Measurements from ENCODE around the gene G2E3. TPM values are rescaled to one million over a fixed set of nuclear protein-coding genes. Genes with fewer than 3 reads are reported as not detected.
"Not testable (repeated sequence)": the region's sequence is repeated elsewhere in the genome, so short reads cannot be mapped to it uniquely, and the experiment has no call there.

G2E3 gene
- total and polyA plus RNA-seq, 2 of the 4 experiments (the other 2 are of a cell fraction): 9.6 to 19.4 TPM

DNA sequence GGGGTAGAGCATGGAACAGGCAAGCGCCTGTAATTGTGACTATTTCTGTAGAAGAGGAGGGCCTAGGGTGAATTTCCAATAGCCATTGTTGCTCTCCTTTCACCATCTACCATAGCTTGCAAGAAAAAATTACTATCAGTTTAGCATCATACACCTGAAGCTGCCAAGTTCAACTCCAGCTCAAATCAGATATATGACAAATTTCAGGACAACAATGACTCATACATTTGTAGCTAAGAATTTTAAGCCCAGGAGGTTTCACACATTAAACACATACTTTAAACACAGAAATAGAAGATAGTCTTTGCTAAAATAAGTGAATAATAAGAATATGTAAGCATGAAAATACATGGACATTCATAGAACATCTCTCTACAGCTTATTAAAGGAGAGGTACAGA is 17.6 kb upstream of the G2E3 start:
- H3K36me3 ChIP-seq (ENCODE audit: control insufficient read depth, insufficient read depth, low read length): no peaks in the 10 kb centered on the region
- no peaks in the 10 kb centered on the region for H3K4me1 ChIP-seq (ENCODE audit: control insufficient read depth, insufficient read depth, low read length)
- intact Hi-C loops (cut with micrococcal nuclease): no loop called here
- no peak overlapping the region for H2BK20ac ChIP-seq (ENCODE audit: low read depth, low read length)
- no peak overlapping the region for H4K8ac ChIP-seq (ENCODE audit: low read depth in 2 of 2, low read length in 2 of 2)
- no peak overlapping the region for H2BK120ac ChIP-seq (ENCODE audit: low read depth, low read length)
- H3K79me1 ChIP-seq (ENCODE audit: low read depth in 1 of 2, low read length in 2 of 2): no peaks in the 10 kb centered on the region
- no peak overlapping the region for H3K4me2 ChIP-seq (ENCODE audit: low read depth, low read length)
- peaks cover under 1% of the 10 kb centered on the region; the same call in 1 of the 2 replicates for H3K9me3 ChIP-seq (ENCODE audit: control insufficient read depth, insufficient read depth, low read length)
- no peak overlapping the region for H3K56ac ChIP-seq (ENCODE audit: extremely low read depth, insufficient read depth, low read length)
- H4K91ac ChIP-seq (ENCODE audit: insufficient read depth, low read depth, low read length): no peak overlapping the region
- H3K27me3 ChIP-seq (ENCODE audit: control insufficient read depth, insufficient read depth, low read length): peaks cover 7% of the 10 kb centered on the region
- TF ChIP-seq RCOR1 (IDR thresholded peaks at IDR 0.05; ENCODE audit: insufficient replicate concordance, low read length): no peak
- H3K9me1 ChIP-seq (ENCODE audit: insufficient read depth, low read length): no peaks in the 10 kb centered on the region
- no peak overlapping the region for H3K9ac ChIP-seq (ENCODE audit: low read depth, low read length)
- no peaks in the 10 kb centered on the region for H4K20me1 ChIP-seq (ENCODE audit: insufficient read depth, low read length)
- H2AK5ac ChIP-seq (ENCODE audit: low read depth, low read length): no peak overlapping the region
- H3K18ac ChIP-seq (ENCODE audit: low read depth, low read length): no peak overlapping the region
- no peak overlapping the region for H2BK15ac ChIP-seq (ENCODE audit: low read depth, low read length)
- no peak overlapping the region for H3K14ac ChIP-seq (replicated peaks; ENCODE audit: low read depth, low read length)
- no peak overlapping the region for H4K5ac ChIP-seq (ENCODE audit: low read depth, low read length)
- H2AK9ac ChIP-seq (replicated peaks; ENCODE audit: low read depth, low read length, poor library complexity): no peak overlapping the region
- in situ Hi-C loops (cut with MboI; ENCODE audit: low sequenced_read_pairs): no loop called here
- H2AFZ ChIP-seq (replicated peaks; ENCODE audit: low read length, poor library complexity): no peak overlapping the region
- H3K27ac ChIP-seq (ENCODE audit: insufficient read depth, low read length): no peak overlapping the region
- H3K23ac ChIP-seq (ENCODE audit: low read depth, low read length): no peak overlapping the region
- DNase-seq: no peak
- no peak overlapping the region for H3K4ac ChIP-seq (ENCODE audit: low read depth, low read length)
- H3K4me3 ChIP-seq (ENCODE audit: insufficient read depth, low read depth, low read length): no peak overlapping the region
- CTCF ChIA-PET: no interaction called here
- WGBS, 2 experiments (ENCODE audit: extremely low coverage in 2 of 2, insufficient read length in 1 of 2): no CpG with 5 or more reads among the region's 1 CpG
- POLR2A ChIA-PET (ENCODE audit: unreplicated experiment): no interaction called here
- dilution Hi-C loops (cut with HindIII; ENCODE audit: low sequenced_read_pairs, unreplicated experiment): no loop called here
- BruUV-seq (replicated peaks): no TSS peak
- ATAC-seq (ENCODE audit: low read depth): no peak
- no peak overlapping the region for H2BK5ac ChIP-seq (ENCODE audit: low read depth, low read length, poor library complexity, severe bottlenecking)

DNA sequence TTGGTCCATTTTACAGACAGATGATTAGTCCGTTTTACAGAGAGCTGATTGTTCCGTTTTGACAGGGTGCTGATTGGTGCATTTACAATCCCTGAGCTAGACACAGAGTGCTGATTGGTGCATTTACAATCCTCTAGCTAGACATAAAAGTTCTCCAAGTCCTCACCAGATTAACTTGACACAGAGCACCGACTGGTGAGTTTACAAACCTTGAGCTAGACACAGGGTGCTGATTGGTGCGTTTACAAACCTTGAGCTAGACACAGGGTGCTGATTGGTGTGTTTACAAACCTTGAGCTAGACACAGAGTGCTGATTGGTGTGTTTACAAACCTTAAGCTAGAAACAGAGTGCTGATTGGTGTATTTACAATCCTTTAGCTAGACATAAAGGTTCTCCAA is 12.2 kb upstream of the G2E3 start:
- H2AFZ ChIP-seq (replicated peaks; ENCODE audit: low read length, poor library complexity); H4K20me1 ChIP-seq (ENCODE audit: insufficient read depth, low read length); H2AK5ac ChIP-seq (ENCODE audit: low read depth, low read length); dilution Hi-C loops (cut with HindIII; ENCODE audit: low sequenced_read_pairs, unreplicated experiment); H4K8ac ChIP-seq (ENCODE audit: low read depth in 2 of 2, low read length in 2 of 2); CTCF ChIA-PET; H2BK5ac ChIP-seq (ENCODE audit: low read depth, low read length, poor library complexity, severe bottlenecking); H4K91ac ChIP-seq (ENCODE audit: insufficient read depth, low read depth, low read length); H3K79me1 ChIP-seq (ENCODE audit: low read depth in 1 of 2, low read length in 2 of 2); H3K4me3 ChIP-seq (ENCODE audit: insufficient read depth, low read depth, low read length); H3K4me2 ChIP-seq (ENCODE audit: low read depth, low read length); H3K36me3 ChIP-seq (ENCODE audit: control insufficient read depth, insufficient read depth, low read length); H2BK15ac ChIP-seq (ENCODE audit: low read depth, low read length); H4K5ac ChIP-seq (ENCODE audit: low read depth, low read length); BruUV-seq (replicated peaks); ATAC-seq (ENCODE audit: low read depth); H3K4ac ChIP-seq (ENCODE audit: low read depth, low read length); H3K9me3 ChIP-seq (ENCODE audit: control insufficient read depth, insufficient read depth, low read length); H3K18ac ChIP-seq (ENCODE audit: low read depth, low read length); intact Hi-C loops (cut with micrococcal nuclease); H3K56ac ChIP-seq (ENCODE audit: extremely low read depth, insufficient read depth, low read length); H2BK120ac ChIP-seq (ENCODE audit: low read depth, low read length); H3K9ac ChIP-seq (ENCODE audit: low read depth, low read length); H3K4me1 ChIP-seq (ENCODE audit: control insufficient read depth, insufficient read depth, low read length); H3K14ac ChIP-seq (replicated peaks; ENCODE audit: low read depth, low read length); H3K23ac ChIP-seq (ENCODE audit: low read depth, low read length); in situ Hi-C loops (cut with MboI; ENCODE audit: low sequenced_read_pairs); H3K27me3 ChIP-seq (ENCODE audit: control insufficient read depth, insufficient read depth, low read length); H2AK9ac ChIP-seq (replicated peaks; ENCODE audit: low read depth, low read length, poor library complexity); POLR2A ChIA-PET (ENCODE audit: unreplicated experiment); H3K9me1 ChIP-seq (ENCODE audit: insufficient read depth, low read length); DNase-seq; H2BK20ac ChIP-seq (ENCODE audit: low read depth, low read length); H3K27ac ChIP-seq (ENCODE audit: insufficient read depth, low read length): not testable (repeated sequence)
- WGBS, 2 experiments (ENCODE audit: extremely low coverage in 2 of 2, insufficient read length in 1 of 2): no CpG with 5 or more reads among the region's 4 CpGs

Measured in IMR-90 (cell line).